Head of caudate nucleus (tissue), 42 donors: ENCODE data around the gene NFKBIZ.
A peak's percentile ranks its signal among the peaks of the same experiment; 100 is the strongest.

ENCODE experiments used
- DNase-seq, 42 donors: peaks; one replicate each; pipeline versions ENCODE4 v3.0.0 to v3.0.0-alpha.2; 2020 to 2021; ENCODE audit warnings: mixed read lengths in 7 of 42
- intact Hi-C: fragments of 100-400 bp; cut with DNase I; formaldehyde crosslinking; loops from one replicate; pipeline ENCODE4 v1.15.0; 2022

The NFKBIZ gene

GRCh38 chr3:101823525-101823924, 25.8 kb upstream of the NFKBIZ start:
- intact Hi-C loops: no loop called here
- DNase-seq: no peak

GRCh38 chr3:101824702-101825101, 24.6 kb upstream of the NFKBIZ start:
- no peak for DNase-seq
- intact Hi-C loops: no loop called here

- intact Hi-C loops: no loop called here
- DNase-seq: no peak
These were observed 23.3 kb upstream of the NFKBIZ start for GRCh38 chr3:101825904-101826445.

GRCh38 chr3:101827211-101828174, 21.8 kb upstream of the NFKBIZ start:
- DNase-seq: peak; percentile 23 to 83 (median 60)
- intact Hi-C loops: no loop called here

- intact Hi-C loops: no loop called here
- DNase-seq: no peak
These were observed 21.0 kb upstream of the NFKBIZ start for GRCh38 chr3:101828276-101828675.

- peak in 26 of 42 donors; percentile 7 to 74 (median 36) for DNase-seq
- intact Hi-C loops: no loop called here
These were observed 20.4 kb upstream of the NFKBIZ start for GRCh38 chr3:101828691-101829436.

GRCh38 chr3:101829437-101829830, 19.9 kb upstream of the NFKBIZ start:
- no peak for DNase-seq
- intact Hi-C loops: no loop called here

GRCh38 chr3:101829874-101830273, 19.4 kb upstream of the NFKBIZ start:
- DNase-seq: no peak
- intact Hi-C loops: no loop called here

- intact Hi-C loops: no loop called here
- no peak for DNase-seq
These were observed 15.8 kb upstream of the NFKBIZ start for GRCh38 chr3:101833446-101833974.

GRCh38 chr3:101835676-101836075, 13.6 kb upstream of the NFKBIZ start:
- intact Hi-C loops: no loop called here
- no peak for DNase-seq

GRCh38 chr3:101836160-101836559, 13.2 kb upstream of the NFKBIZ start:
- DNase-seq: no peak
- intact Hi-C loops: no loop called here

- DNase-seq: no peak
- intact Hi-C loops: no loop called here
These were observed 12.4 kb upstream of the NFKBIZ start for GRCh38 chr3:101836652-101837598.

GRCh38 chr3:101838691-101839090, 10.6 kb upstream of the NFKBIZ start:
- intact Hi-C loops: no loop called here

GRCh38 chr3:101840066-101840465, 9.2 kb upstream of the NFKBIZ start:
- no peak for DNase-seq
- intact Hi-C loops: no loop called here

More at GRCh38 chr3:101838691-101839090, 10.6 kb upstream of the NFKBIZ start:
- no peak for DNase-seq

- DNase-seq: no peak
- intact Hi-C loops: no loop called here
These were observed 6.9 kb upstream of the NFKBIZ start for GRCh38 chr3:101842245-101842934.

GRCh38 chr3:101842935-101843330, 6.4 kb upstream of the NFKBIZ start:
- intact Hi-C loops: no loop called here
- DNase-seq: no peak

- no peak for DNase-seq
- intact Hi-C loops: loop anchor here (5.0 kb wide), 1 partner anchor 168 kb away; the partner anchor contains the start of gene ZBTB11
These were observed 3.9 kb upstream of the NFKBIZ start for GRCh38 chr3:101845425-101845824.

- DNase-seq: no peak
- intact Hi-C loops: loop anchor here (5.0 kb wide), 1 partner anchor 169 kb away; the partner anchor contains the start of gene ZBTB11
These were observed 2.6 kb upstream of the NFKBIZ start for GRCh38 chr3:101846709-101847108.
